GM23338 (cell line): ENCODE results near the gene CRADD. TPM values are rescaled to one million over a fixed set of nuclear protein-coding genes. Genes with fewer than 3 reads are reported as not detected.

Experiments used
- ATAC-seq: fragments of 200-7000 bp; cut with Tn5 transposase; 3 replicates; pipeline ENCODE4 v1.9.1; 2020
- DNase-seq: peaks from one replicate; pipeline ENCODE4 v3.0.0-alpha.2; 2015; ENCODE audit warnings: low spot score
- H2AFZ ChIP-seq: fragments of 200-600 bp; sonication (generic); 2 replicates; pipeline ENCODE4 v1.8.0; 2016; ENCODE audit warnings: antibody characterized with exemption, mild to moderate bottlenecking, moderate library complexity
- H3F3A ChIP-seq: fragments of 200-600 bp; sonication (generic); replicated peaks from 2 replicates; pipeline ENCODE4 v1.8.0; 2017; ENCODE audit warnings: antibody characterized with exemption, mixed run types, low read depth
- H3K27ac ChIP-seq: fragments of 200-600 bp; sonication (generic); 2 replicates; pipeline ENCODE4 v1.6.1; 2016; ENCODE audit warnings: low read depth
- H3K27me3 ChIP-seq: fragments of 200-600 bp; sonication (generic); 2 replicates; pipeline ENCODE4 v1.8.0; 2016; ENCODE audit warnings: mild to moderate bottlenecking, mixed run types, moderate library complexity; ENCODE audit not compliant: insufficient read depth
- H3K36me3 ChIP-seq: fragments of 200-600 bp; sonication (generic); 2 replicates; pipeline ENCODE4 v1.8.0; 2016; ENCODE audit warnings: mild to moderate bottlenecking; ENCODE audit not compliant: insufficient read depth
- H3K4me1 ChIP-seq: fragments of 200-600 bp; sonication (generic); 2 replicates; pipeline ENCODE4 v1.8.0; 2016; ENCODE audit warnings: mild to moderate bottlenecking, moderate library complexity; ENCODE audit not compliant: insufficient read depth
- H3K4me2 ChIP-seq: fragments of 200-600 bp; sonication (generic); 2 replicates; pipeline ENCODE4 v1.7.1; 2017; ENCODE audit warnings: mixed run types
- H3K4me3 ChIP-seq: fragments of 200-600 bp; sonication (generic); 2 replicates; pipeline ENCODE4 v1.6.1; 2016; ENCODE audit warnings: mixed run types
- H3K79me2 ChIP-seq: fragments of 200-600 bp; sonication (generic); replicated peaks from 2 replicates; pipeline ENCODE4 v1.8.0; 2017; ENCODE audit warnings: mild to moderate bottlenecking; ENCODE audit not compliant: insufficient read depth
- H3K9me2 ChIP-seq: fragments of 200-600 bp; sonication (generic); 2 replicates; pipeline ENCODE4 v1.8.0; 2017; ENCODE audit not compliant: insufficient read depth
- H4K20me1 ChIP-seq: fragments of 200-600 bp; sonication (generic); replicated peaks from 2 replicates; pipeline ENCODE4 v1.8.0; 2017; ENCODE audit warnings: mild to moderate bottlenecking; ENCODE audit not compliant: insufficient read depth
- H3K27ac Mint-ChIP-seq: 2 replicates; pipeline ENCODE4 v1.8.0; 2020; ENCODE audit warnings: inconsistent platforms, mild to moderate bottlenecking, moderate library complexity, mixed read lengths
- H3K27me3 Mint-ChIP-seq: 3 replicates; pipeline ENCODE4 v1.8.0; 2022; ENCODE audit warnings: low read depth, mild to moderate bottlenecking, moderate library complexity, mixed read lengths, inconsistent platforms; ENCODE audit not compliant: insufficient read depth, poor library complexity
- H3K36me3 Mint-ChIP-seq: 3 replicates; pipeline ENCODE4 v1.8.0; 2021; ENCODE audit warnings: low read depth, mild to moderate bottlenecking, inconsistent platforms, moderate library complexity, mixed read lengths
- H3K4me1 Mint-ChIP-seq: 3 replicates; pipeline ENCODE4 v1.8.0; 2020; ENCODE audit warnings: mild to moderate bottlenecking, inconsistent platforms, mixed read lengths
- H3K4me3 Mint-ChIP-seq: 3 replicates; pipeline ENCODE4 v1.8.0; 2021; ENCODE audit warnings: moderate library complexity, mild to moderate bottlenecking, inconsistent platforms, mixed read lengths
- H3K9me3 Mint-ChIP-seq: 3 replicates; pipeline ENCODE4 v1.8.0; 2020; ENCODE audit warnings: moderate library complexity, mild to moderate bottlenecking, inconsistent platforms, mixed read lengths
- CREB1 ChIP-seq: fragments of 250-450 bp; sonication (Bioruptor Pico); IDR thresholded peaks from 2 replicates; pipeline ENCODE4 v1.5.0; 2020; ENCODE audit warnings: low read depth, mild to moderate bottlenecking, moderate library complexity
- CTCF ChIP-seq, 2 experiments: fragments of 200-600 bp in 1 of 2; sonication (generic) in 1 of 2; conservative IDR thresholded peaks; 2 replicates each; pipeline versions ENCODE4 v1.5.1 to v1.6.1; 2016 to 2017; ENCODE audit warnings: antibody characterized with exemption in 2 of 2, low read depth in 2 of 2, mild to moderate bottlenecking in 2 of 2, moderate library complexity in 1 of 2
- ETS1 ChIP-seq: IDR thresholded peaks from 2 replicates; pipeline ENCODE4 v1.6.1; 2016; ENCODE audit warnings: antibody characterized with exemption
- EZH2 ChIP-seq: fragments of 200-600 bp; sonication (generic); IDR thresholded peaks from one replicate; pipeline ENCODE4 v1.8.0; 2017; ENCODE audit warnings: antibody characterized with exemption, mild to moderate bottlenecking, low read depth; ENCODE audit not compliant: unreplicated experiment
- EZH2phosphoT487 ChIP-seq: fragments of 200-600 bp; sonication (generic); IDR thresholded peaks from one replicate; pipeline ENCODE4 v1.8.1; 2018; ENCODE audit warnings: antibody characterized with exemption; ENCODE audit not compliant: unreplicated experiment
- JUNB ChIP-seq: IDR thresholded peaks from one replicate; pipeline ENCODE4 v1.6.1; 2016; ENCODE audit warnings: antibody characterized with exemption; ENCODE audit not compliant: unreplicated experiment
- NANOG ChIP-seq: IDR thresholded peaks from 2 replicates; pipeline ENCODE4 v1.6.1; 2016; ENCODE audit warnings: antibody characterized with exemption, borderline replicate concordance
- POLR2AphosphoS5 ChIP-seq: IDR thresholded peaks from 2 replicates; pipeline ENCODE4 v1.6.1; 2016; ENCODE audit warnings: antibody characterized with exemption, low read depth
- REST ChIP-seq: IDR thresholded peaks from one replicate; pipeline ENCODE4 v1.6.1; 2018; ENCODE audit warnings: antibody characterized with exemption; ENCODE audit not compliant: unreplicated experiment
- STAT1 ChIP-seq: IDR thresholded peaks from one replicate; pipeline ENCODE4 v1.6.1; 2016; ENCODE audit warnings: antibody characterized with exemption; ENCODE audit not compliant: unreplicated experiment
- ZNF114 ChIP-seq: fragments of 250-450 bp; sonication (Bioruptor Pico); IDR thresholded peaks from 2 replicates; pipeline ENCODE4 v1.5.0; 2020; ENCODE audit warnings: mild to moderate bottlenecking, moderate library complexity
- ZNF331 ChIP-seq: fragments of 250-450 bp; sonication (Bioruptor Pico); IDR thresholded peaks from 2 replicates; pipeline ENCODE4 v1.5.0; 2020; ENCODE audit warnings: low read depth, mild to moderate bottlenecking, moderate library complexity
- ZNF462 ChIP-seq: fragments of 250-450 bp; sonication (Bioruptor Pico); IDR thresholded peaks from 2 replicates; pipeline ENCODE4 v1.5.0; 2020; ENCODE audit warnings: mild to moderate bottlenecking, moderate library complexity
- polyA plus RNA-seq: library from polyadenylated mRNA; unstranded; fragments of >200 nt; fragmentation: Nextera tagmentation; extraction: Ambion mirVana; gene quantifications from 2 replicates; pipeline ENCODE4 v1.2.1, GENCODE V29; 2016
- total RNA-seq: library from RNA; depleted of rRNA; stranded (reverse); fragments of >200 nt; shearing (Covaris generic); gene quantifications from 2 replicates; pipeline ENCODE4 v1.2.3, GENCODE V29; 2014

CRADD gene
- total and polyA plus RNA-seq, 2 experiments from 2014 or later, result 6.3 to 27.9 TPM

GRCh38 chr12:93702707-93703315 is 25.6 kb downstream of the CRADD start:
- Histone ChIP-seq H3K27ac (no peak overlapping the region), H3K79me2 (no peaks in the 10 kb centered on the region), H3K4me2 (no peak overlapping the region), H3K4me3 (no peak overlapping the region), H3K4me1 (peaks cover 26% of the 10 kb centered on the region), H2AFZ (no peak overlapping the region), H4K20me1 (no peaks in the 10 kb centered on the region), H3K36me3 (no peaks in the 10 kb centered on the region), H3K27me3 (no peaks in the 10 kb centered on the region), H3F3A (no peaks in the 10 kb centered on the region), H3K9me2 (peaks cover under 1% of the 10 kb centered on the region; the same call in 1 of the 2 replicates)
- H3K27me3 Mint-ChIP-seq, result peaks cover 3% of the 10 kb centered on the region
- H3K4me1 Mint-ChIP-seq, result peaks cover 47% of the 10 kb centered on the region
- no peak overlapping the region for H3K27ac Mint-ChIP-seq
- no peaks in the 10 kb centered on the region for H3K36me3 Mint-ChIP-seq
- ATAC-seq (no peak), DNase-seq (no peak)
- H3K4me3 Mint-ChIP-seq, result no peak overlapping the region
- no peaks in the 10 kb centered on the region for H3K9me3 Mint-ChIP-seq
- TF ChIP-seq REST, result no peak
- no peak for TF ChIP-seq EZH2phosphoT487
- no peak for TF ChIP-seq JUNB
- no peak for TF ChIP-seq ETS1
- no peak for TF ChIP-seq STAT1
- TF ChIP-seq ZNF114 (CRISPR knock-in tag), result no peak
- TF ChIP-seq ZNF462 (CRISPR knock-in tag), result no peak
- no peak for TF ChIP-seq CTCF (conservative IDR thresholded peaks at IDR 0.05; ENCODE audit: low read depth in 2 of 2)
- no peak for TF ChIP-seq CREB1 (CRISPR knock-in tag)
- no peak for TF ChIP-seq POLR2AphosphoS5
- TF ChIP-seq ZNF331 (CRISPR knock-in tag), result no peak
- no peak for TF ChIP-seq NANOG
- TF ChIP-seq EZH2, result no peak
